HL-60 (cell line): Measurements from ENCODE around the gene PCYT1A.
A peak's percentile ranks its signal among the peaks of the same experiment; 100 is the strongest.

Experiments
- DNase-seq, 2 experiments: peaks; one replicate each; pipeline ENCODE4 v3.0.0-alpha.2; 2010 to 2020; ENCODE audit warnings: low read depth in 1 of 2, low spot score in 1 of 2
- H3K27ac ChIP-seq: fragments of 250-450 bp; sonication (Bioruptor Pico); replicated peaks from 2 replicates; pipeline ENCODE4 v1.5.1; 2020; ENCODE audit warnings: mild to moderate bottlenecking, moderate library complexity
- H3K27me3 ChIP-seq: fragments of 250-450 bp; sonication (Bioruptor Pico); 2 replicates; pipeline ENCODE4 v1.5.1; 2021; ENCODE audit warnings: mild to moderate bottlenecking, moderate library complexity; ENCODE audit not compliant: insufficient read depth, poor library complexity, severe bottlenecking
- H3K4me3 ChIP-seq: replicated peaks from 2 replicates; pipeline ENCODE4 v1.5.1; 2011; ENCODE audit warnings: mild to moderate bottlenecking, control low read depth, low read length; ENCODE audit not compliant: insufficient read depth
- GABPA ChIP-seq: IDR thresholded peaks from 2 replicates; pipeline ENCODE4 v1.6.1; 2012; ENCODE audit warnings: low read depth
- POLR2AphosphoS5 ChIP-seq: IDR thresholded peaks from 2 replicates; pipeline ENCODE4 v1.6.1; 2012; ENCODE audit warnings: low read depth
- SPI1 ChIP-seq: IDR thresholded peaks from 2 replicates; pipeline ENCODE4 v1.6.1; 2012; ENCODE audit warnings: low read depth, mild to moderate bottlenecking, borderline replicate concordance
- TF ChIP-seq, protein P1 (sequence below): IDR thresholded peaks from one replicate; pipeline ENCODE4 v1.5.1; 2011; ENCODE audit warnings: low read length, control low read depth, inconsistent platforms; ENCODE audit not compliant: insufficient read depth
- TF ChIP-seq, protein P2 (sequence below): IDR thresholded peaks from 2 replicates; pipeline ENCODE4 v1.6.1; 2012; ENCODE audit warnings: low read depth; ENCODE audit not compliant: insufficient replicate concordance

PCYT1A gene

DNA sequence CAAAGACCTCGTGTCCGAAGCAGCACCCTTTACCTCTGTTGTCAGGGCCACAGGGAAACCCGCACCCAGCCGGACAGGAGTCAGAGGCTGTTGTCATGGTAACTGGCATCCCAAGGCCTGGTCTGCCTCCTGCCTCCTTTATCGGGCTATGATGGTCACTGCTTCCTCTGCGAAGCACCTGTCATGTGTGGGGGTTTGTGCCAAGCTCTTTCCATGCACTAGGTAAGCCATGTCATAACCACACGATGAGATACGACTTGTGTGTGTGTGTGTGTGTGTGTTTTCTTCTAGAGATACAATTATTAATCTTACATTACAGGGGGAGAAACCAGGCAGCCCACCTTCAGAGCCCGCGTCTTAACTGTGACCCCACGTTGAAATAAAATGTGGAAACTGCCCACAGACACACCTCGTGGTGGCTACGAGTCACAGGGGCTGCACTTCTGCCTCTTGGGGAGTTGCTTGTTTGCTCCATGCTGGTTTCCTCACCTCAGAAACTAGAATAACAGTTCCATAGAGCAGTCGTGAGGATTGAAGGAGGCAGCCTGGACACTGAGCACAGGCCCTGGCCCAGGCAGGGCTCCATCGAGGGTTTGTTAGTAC, 94.3 kb downstream of the PCYT1A start:
- peak overlapping the region; percentile 92 for H3K27ac ChIP-seq
- no peak overlapping the region for H3K4me3 ChIP-seq
- DNase-seq, result peak in 1 of 2 experiments; percentile 50
- TF ChIP-seq, protein P1, sequence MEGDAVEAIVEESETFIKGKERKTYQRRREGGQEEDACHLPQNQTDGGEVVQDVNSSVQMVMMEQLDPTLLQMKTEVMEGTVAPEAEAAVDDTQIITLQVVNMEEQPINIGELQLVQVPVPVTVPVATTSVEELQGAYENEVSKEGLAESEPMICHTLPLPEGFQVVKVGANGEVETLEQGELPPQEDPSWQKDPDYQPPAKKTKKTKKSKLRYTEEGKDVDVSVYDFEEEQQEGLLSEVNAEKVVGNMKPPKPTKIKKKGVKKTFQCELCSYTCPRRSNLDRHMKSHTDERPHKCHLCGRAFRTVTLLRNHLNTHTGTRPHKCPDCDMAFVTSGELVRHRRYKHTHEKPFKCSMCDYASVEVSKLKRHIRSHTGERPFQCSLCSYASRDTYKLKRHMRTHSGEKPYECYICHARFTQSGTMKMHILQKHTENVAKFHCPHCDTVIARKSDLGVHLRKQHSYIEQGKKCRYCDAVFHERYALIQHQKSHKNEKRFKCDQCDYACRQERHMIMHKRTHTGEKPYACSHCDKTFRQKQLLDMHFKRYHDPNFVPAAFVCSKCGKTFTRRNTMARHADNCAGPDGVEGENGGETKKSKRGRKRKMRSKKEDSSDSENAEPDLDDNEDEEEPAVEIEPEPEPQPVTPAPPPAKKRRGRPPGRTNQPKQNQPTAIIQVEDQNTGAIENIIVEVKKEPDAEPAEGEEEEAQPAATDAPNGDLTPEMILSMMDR, result no peak
- no peaks in the 10 kb centered on the region for H3K27me3 ChIP-seq

DNA sequence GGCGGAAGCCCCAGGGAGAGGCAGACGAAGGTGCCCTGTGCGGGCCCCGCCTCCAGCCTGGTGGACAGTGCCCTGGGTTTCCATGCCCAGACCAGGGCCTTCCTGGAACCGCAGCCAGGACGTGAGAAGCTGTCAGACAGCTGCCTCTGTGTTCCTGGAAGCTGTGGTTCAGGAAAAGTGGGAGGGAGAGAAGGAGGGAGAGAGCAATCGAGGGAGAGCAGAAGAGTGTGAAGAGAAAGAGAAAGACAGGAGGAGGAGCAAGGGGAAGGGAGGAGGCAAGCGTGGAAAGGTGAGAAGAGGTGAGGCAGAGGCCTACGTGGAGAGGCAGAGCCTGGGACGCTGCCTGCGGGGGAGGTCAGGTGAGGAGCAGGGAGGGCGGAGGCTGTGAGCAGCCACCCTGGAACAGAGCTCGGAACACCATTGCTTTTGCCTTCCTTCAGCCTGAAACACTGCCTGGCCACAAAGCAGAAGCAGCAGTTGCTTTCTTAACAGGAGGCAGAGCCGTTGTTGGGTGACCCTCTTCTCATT, 94.9 kb downstream of the PCYT1A start:
- Histone ChIP-seq H3K27ac (peak overlapping the region; percentile 92), H3K4me3 (no peak overlapping the region), H3K27me3 (no peaks in the 10 kb centered on the region)
- TF ChIP-seq, protein P2, sequence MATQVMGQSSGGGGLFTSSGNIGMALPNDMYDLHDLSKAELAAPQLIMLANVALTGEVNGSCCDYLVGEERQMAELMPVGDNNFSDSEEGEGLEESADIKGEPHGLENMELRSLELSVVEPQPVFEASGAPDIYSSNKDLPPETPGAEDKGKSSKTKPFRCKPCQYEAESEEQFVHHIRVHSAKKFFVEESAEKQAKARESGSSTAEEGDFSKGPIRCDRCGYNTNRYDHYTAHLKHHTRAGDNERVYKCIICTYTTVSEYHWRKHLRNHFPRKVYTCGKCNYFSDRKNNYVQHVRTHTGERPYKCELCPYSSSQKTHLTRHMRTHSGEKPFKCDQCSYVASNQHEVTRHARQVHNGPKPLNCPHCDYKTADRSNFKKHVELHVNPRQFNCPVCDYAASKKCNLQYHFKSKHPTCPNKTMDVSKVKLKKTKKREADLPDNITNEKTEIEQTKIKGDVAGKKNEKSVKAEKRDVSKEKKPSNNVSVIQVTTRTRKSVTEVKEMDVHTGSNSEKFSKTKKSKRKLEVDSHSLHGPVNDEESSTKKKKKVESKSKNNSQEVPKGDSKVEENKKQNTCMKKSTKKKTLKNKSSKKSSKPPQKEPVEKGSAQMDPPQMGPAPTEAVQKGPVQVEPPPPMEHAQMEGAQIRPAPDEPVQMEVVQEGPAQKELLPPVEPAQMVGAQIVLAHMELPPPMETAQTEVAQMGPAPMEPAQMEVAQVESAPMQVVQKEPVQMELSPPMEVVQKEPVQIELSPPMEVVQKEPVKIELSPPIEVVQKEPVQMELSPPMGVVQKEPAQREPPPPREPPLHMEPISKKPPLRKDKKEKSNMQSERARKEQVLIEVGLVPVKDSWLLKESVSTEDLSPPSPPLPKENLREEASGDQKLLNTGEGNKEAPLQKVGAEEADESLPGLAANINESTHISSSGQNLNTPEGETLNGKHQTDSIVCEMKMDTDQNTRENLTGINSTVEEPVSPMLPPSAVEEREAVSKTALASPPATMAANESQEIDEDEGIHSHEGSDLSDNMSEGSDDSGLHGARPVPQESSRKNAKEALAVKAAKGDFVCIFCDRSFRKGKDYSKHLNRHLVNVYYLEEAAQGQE, result no peak
- TF ChIP-seq POLR2AphosphoS5, result 0 out of 2 replicates have a peak, but pooled peaks have one; percentile 16
- TF ChIP-seq, protein P1, result no peak
- TF ChIP-seq GABPA, result no peak
- peak; percentile 15; the same call in 1 of the 2 replicates for TF ChIP-seq SPI1
- DNase-seq, result peak in 1 of 2 experiments; percentile 82

DNA sequence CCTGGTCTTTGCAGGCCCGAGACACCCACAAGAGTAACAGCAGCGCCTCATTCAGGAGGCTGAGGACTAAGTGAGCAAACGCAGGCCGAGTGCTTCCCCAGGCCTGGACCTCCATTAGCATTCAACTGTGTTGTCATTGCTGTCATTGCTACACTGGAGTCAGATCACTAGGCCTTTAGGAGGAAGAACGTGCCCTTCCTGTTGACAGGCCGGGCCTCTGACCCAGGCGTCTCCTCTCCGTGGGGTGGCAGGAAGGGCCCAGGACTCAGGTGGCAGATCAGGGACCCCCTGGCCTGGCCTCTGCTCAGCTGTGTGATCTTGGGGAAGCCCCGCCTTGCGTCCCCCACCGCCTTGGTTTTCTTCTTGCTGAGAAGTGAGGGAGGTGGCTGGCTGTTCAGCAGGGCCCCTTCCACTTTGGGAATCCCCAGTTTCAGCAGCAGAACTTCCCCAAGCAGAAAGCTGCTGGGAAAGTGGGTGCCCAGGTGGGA, 95.4 kb downstream of the PCYT1A start:
- no peaks in the 10 kb centered on the region for H3K27me3 ChIP-seq
- H3K27ac ChIP-seq, result peak overlapping the region; percentile 92
- peak; percentile 47; the same call in 1 of the 2 replicates for TF ChIP-seq POLR2AphosphoS5
- TF ChIP-seq, protein P1, result no peak
- peak in 1 of 2 experiments; percentile 85 for DNase-seq
- no peak overlapping the region for H3K4me3 ChIP-seq

DNA sequence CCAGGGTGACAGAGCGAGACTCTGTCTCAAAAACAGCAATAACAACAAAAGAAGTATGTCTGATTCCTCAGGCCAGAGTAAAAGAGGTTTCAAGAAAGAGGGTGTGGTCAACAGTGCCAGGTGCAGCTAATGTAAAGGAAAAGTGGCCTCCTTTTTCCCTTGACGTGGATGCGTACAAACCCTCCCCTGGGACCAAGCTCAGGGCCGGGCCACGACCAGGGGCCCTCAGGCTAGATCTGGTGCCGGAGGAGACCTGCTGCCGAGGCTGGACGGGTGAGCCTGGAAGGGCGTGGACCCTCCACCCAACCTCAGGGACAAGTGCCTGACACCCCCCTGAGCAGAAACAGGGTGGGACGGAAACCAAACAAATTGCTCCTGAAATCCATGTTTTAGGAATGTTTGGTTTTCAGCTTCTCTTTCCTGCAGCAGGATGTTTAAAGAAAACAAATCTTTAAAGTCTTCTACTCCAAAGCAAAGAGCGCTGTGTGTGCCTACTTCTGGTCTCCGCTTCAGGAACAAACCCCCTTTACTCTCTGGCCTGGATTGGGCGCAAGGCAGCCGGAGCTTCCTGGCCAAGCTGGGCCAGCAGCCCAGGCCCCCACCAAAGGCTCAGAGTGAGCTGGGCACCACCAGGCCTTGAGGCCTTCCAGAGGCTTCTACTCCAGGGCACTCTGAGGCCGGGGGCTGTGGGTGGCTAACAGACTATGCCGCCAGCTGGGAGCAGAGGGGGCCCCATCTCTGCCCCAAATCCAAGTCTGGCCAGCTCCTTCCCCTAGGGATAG, 97.8 kb downstream of the PCYT1A start:
- Histone ChIP-seq H3K4me3 (no peak overlapping the region), H3K27ac (no peak overlapping the region), H3K27me3 (no peaks in the 10 kb centered on the region)
- TF ChIP-seq, protein P1, result no peak
- TF ChIP-seq, protein P2, result no peak
- no peak for TF ChIP-seq GABPA
- TF ChIP-seq POLR2AphosphoS5, result no peak
- no peak for TF ChIP-seq SPI1
- no peak for DNase-seq
